Activated CD8-positive, alpha-beta memory T cell treated with anti-CD3 and anti-CD28 coated beads for 1 hour (primary cell): ENCODE data around the gene TAS1R1.
"Not testable (repeated sequence)": the region's sequence is repeated elsewhere in the genome, so short reads cannot be mapped to it uniquely, and the experiment has no call there.

Experiments used
- DNase-seq, 2 donors: peaks; one replicate each; pipeline ENCODE4 v3.0.0-alpha.2; 2020; ENCODE audit warnings: low read depth in 1 of 2; ENCODE audit errors: extremely low read depth in 1 of 2

The TAS1R1 gene

GRCh38 chr1:6588128-6588892, 33.2 kb downstream of the TAS1R1 start:
- no peak for DNase-seq

GRCh38 chr1:6588893-6589520, 33.9 kb downstream of the TAS1R1 start:
- DNase-seq, result no peak

- no peak for DNase-seq
These were observed 34.9 kb downstream of the TAS1R1 start for GRCh38 chr1:6590046-6590445.

- DNase-seq, result no peak
These were observed 36.1 kb downstream of the TAS1R1 start for GRCh38 chr1:6591222-6591621.

- no peak for DNase-seq
These were observed 36.5 kb downstream of the TAS1R1 start for GRCh38 chr1:6591644-6592043.

- DNase-seq, result no peak
These were observed 37.3 kb downstream of the TAS1R1 start for GRCh38 chr1:6592441-6592840.

GRCh38 chr1:6592865-6593593, 37.9 kb downstream of the TAS1R1 start:
- DNase-seq, result no peak

GRCh38 chr1:6593810-6594209, 38.7 kb downstream of the TAS1R1 start:
- no peak for DNase-seq

GRCh38 chr1:6594977-6595740, 40.1 kb downstream of the TAS1R1 start:
- DNase-seq, result no peak

- DNase-seq, result no peak
These were observed 41.2 kb downstream of the TAS1R1 start for GRCh38 chr1:6596351-6596750.

- no peak for DNase-seq
These were observed 42.0 kb downstream of the TAS1R1 start for GRCh38 chr1:6596886-6597776.

GRCh38 chr1:6597777-6598131, 42.6 kb downstream of the TAS1R1 start:
- no peak for DNase-seq

- no peak for DNase-seq
These were observed 44.3 kb downstream of the TAS1R1 start for GRCh38 chr1:6599141-6599975.

GRCh38 chr1:6599991-6600390, 44.9 kb downstream of the TAS1R1 start:
- DNase-seq, result not testable (repeated sequence)

GRCh38 chr1:6600410-6601048, 45.4 kb downstream of the TAS1R1 start:
- DNase-seq, result no peak

- no peak for DNase-seq
These were observed 46.2 kb downstream of the TAS1R1 start for GRCh38 chr1:6601049-6601922.

- no peak for DNase-seq
These were observed 47.0 kb downstream of the TAS1R1 start for GRCh38 chr1:6601923-6602668.
